HepG2 (cell line): Measurements from ENCODE around the gene HAUS7. TPM values are rescaled to one million over a fixed set of nuclear protein-coding genes. Genes with fewer than 3 reads are reported as not detected.

Experiments
- ATAC-seq: fragments of 200-7000 bp; cut with Tn5 transposase; 3 replicates; pipeline ENCODE4 v1.9.1; 2020; ENCODE audit warnings: mild to moderate bottlenecking, moderate library complexity
- BruUV-seq: library from RNA; stranded (reverse); fragments of 400-500 nt; replicated peaks from 2 replicates; lab custom pipeline; 2021; lab: Mats Ljungman, UMichigan
- CTCF ChIA-PET: fragments of 300-600 bp; formaldehyde crosslinking; extraction: SDS; loops from one replicate; lab custom pipeline; 2021; ENCODE audit warnings: low total read pairs, inconsistent platforms, low intra/inter-chr PET ratio; lab: Yijun Ruan, JAX
- POLR2A ChIA-PET: fragments of 350-600 bp; sonication (Branson Sonifier 250); formaldehyde crosslinking; loops from one replicate; lab custom pipeline; 2020; ENCODE audit warnings: antibody characterized with exemption, inconsistent platforms; lab: Yijun Ruan, JAX
- DNase-seq: peaks from one replicate; pipeline ENCODE4 v3.0.0-alpha.2; 2015; ENCODE audit warnings: low spot score
- FAIRE-seq: peaks from 3 replicates; lab custom pipeline; 2011; peaks lifted over from hg19 to GRCh38; lab: Jason Lieb, UNC
- H2AFZ ChIP-seq: one replicate; pipeline ENCODE4 v1.6.1; 2011; ENCODE audit warnings: low read length, inconsistent platforms
- H3K27ac ChIP-seq: fragments of 300-600 bp; 3 replicates; pipeline ENCODE4 v1.8.0; 2011; ENCODE audit warnings: mixed run types, mild to moderate bottlenecking, mixed read lengths, low read length, inconsistent platforms; ENCODE audit not compliant: insufficient read depth; ENCODE audit errors: extremely low read length
- H3K27me3 ChIP-seq, 2 experiments: fragments of 200-600 bp in 1 of 2; 2 replicates in 1 of 2; 3 replicates in 1 of 2; pipeline versions ENCODE4 v1.6.0 to v1.8.0; 2011; ENCODE audit warnings: low read length in 2 of 2, mild to moderate bottlenecking in 2 of 2, moderate library complexity in 2 of 2, inconsistent platforms in 1 of 2; ENCODE audit not compliant: insufficient read depth in 2 of 2, control insufficient read depth in 1 of 2
- H3K36me3 ChIP-seq, 2 experiments: fragments of 200-600 bp in 1 of 2; replicated peaks in 1 of 2; 2 replicates in 1 of 2; 3 replicates in 1 of 2; pipeline versions ENCODE4 v1.5.1 to v1.8.0; 2011; ENCODE audit warnings: low read length in 2 of 2, inconsistent platforms in 1 of 2; ENCODE audit not compliant: insufficient read depth in 2 of 2, control insufficient read depth in 1 of 2
- H3K4me1 ChIP-seq: 2 replicates; pipeline ENCODE4 v1.5.1; 2012; ENCODE audit warnings: low read length, inconsistent platforms; ENCODE audit not compliant: insufficient read depth
- H3K4me2 ChIP-seq: 2 replicates; pipeline ENCODE4 v1.6.0; 2011; ENCODE audit warnings: low read depth, low read length, inconsistent platforms
- H3K4me3 ChIP-seq, 3 experiments: fragments of 200-600 bp in 1 of 3; sonication (generic), shearing (Covaris generic) in 1 of 3; replicated peaks in 1 of 3; 2 replicates each; pipeline ENCODE4 v1.5.1; 2011 to 2016; ENCODE audit warnings: low read length in 3 of 3, inconsistent platforms in 2 of 3, low read depth in 2 of 3, mild to moderate bottlenecking in 2 of 3, control low read depth in 1 of 3, mixed read lengths in 1 of 3; ENCODE audit not compliant: insufficient read depth in 1 of 3
- H3K79me2 ChIP-seq: one replicate; pipeline ENCODE4 v1.6.1; 2011; ENCODE audit warnings: low read length, inconsistent platforms; ENCODE audit not compliant: insufficient read depth
- H3K9ac ChIP-seq: 2 replicates; pipeline ENCODE4 v1.6.0; 2011; ENCODE audit warnings: mild to moderate bottlenecking, low read depth, low read length, inconsistent platforms; ENCODE audit not compliant: insufficient read depth
- H3K9me3 ChIP-seq: 2 replicates; pipeline ENCODE4 v1.5.1; 2012; ENCODE audit warnings: mild to moderate bottlenecking, low read length
- H4K20me1 ChIP-seq: 2 replicates; pipeline ENCODE4 v1.6.0; 2011; ENCODE audit warnings: inconsistent platforms, mild to moderate bottlenecking, low read length, moderate library complexity; ENCODE audit not compliant: insufficient read depth
- BRCA1 ChIP-seq: sonication (generic); formaldehyde crosslinking; IDR thresholded peaks from 2 replicates; pipeline ENCODE4 v1.4.0; 2020; ENCODE audit warnings: missing genetic modification reagents
- DMAP1 ChIP-seq: IDR thresholded peaks from 2 replicates; pipeline ENCODE4 v1.6.1; 2016
- HNRNPK ChIP-seq: fragments of 200-400 bp; formaldehyde crosslinking; IDR thresholded peaks from 2 replicates; pipeline ENCODE4 v1.6.1; 2018; ENCODE audit warnings: low read length, low read depth, moderate library complexity, mild to moderate bottlenecking; ENCODE audit not compliant: poor library complexity, severe bottlenecking
- PRMT3 ChIP-seq: sonication (generic); formaldehyde crosslinking; IDR thresholded peaks from 2 replicates; pipeline ENCODE4 v1.8.1; 2022; ENCODE audit warnings: low read depth, mild to moderate bottlenecking, moderate library complexity, missing genetic modification reagents, borderline replicate concordance
- RARA ChIP-seq: IDR thresholded peaks from 2 replicates; pipeline ENCODE4 v1.6.1; 2016; ENCODE audit warnings: missing genetic modification reagents, missing compliant biosample characterization
- ZNF101 ChIP-seq: sonication (generic); formaldehyde crosslinking; IDR thresholded peaks from 2 replicates; pipeline ENCODE4 v1.4.0; 2020; ENCODE audit warnings: mild to moderate bottlenecking, low read depth, missing genetic modification reagents, borderline replicate concordance
- ZNF790 ChIP-seq: sonication (generic); formaldehyde crosslinking; IDR thresholded peaks from 2 replicates; pipeline ENCODE4 v1.8.0; 2022; ENCODE audit warnings: missing genetic modification reagents, mild to moderate bottlenecking, borderline replicate concordance
- ZNF83 ChIP-seq: sonication (generic); formaldehyde crosslinking; IDR thresholded peaks from 2 replicates; pipeline ENCODE4 v1.4.0; 2020; ENCODE audit warnings: missing genetic modification reagents, mild to moderate bottlenecking, borderline replicate concordance
- ZZZ3 ChIP-seq: sonication (generic); formaldehyde crosslinking; IDR thresholded peaks from 2 replicates; pipeline ENCODE4 v1.4.0; 2020; ENCODE audit warnings: missing genetic modification reagents, mild to moderate bottlenecking, borderline replicate concordance
- WGBS: methylation state at CpG from one replicate; pipeline ENCODE4 v1.1.6; 2017; ENCODE audit warnings: low lambda C conversion rate; 5-methylcytosine and 5-hydroxymethylcytosine counted together
- in situ Hi-C: cut with HindIII; loops from 2 replicates; pipeline ENCODE4 v1.10.0; 2017; ENCODE audit warnings: low pct_unique_long_range_greater_than_20kb; ENCODE audit not compliant: extremely low pct_ligation_motif_present
- intact Hi-C: fragments of 100-400 bp; cut with micrococcal nuclease; formaldehyde crosslinking; loops from one replicate; pipeline ENCODE4 v1.10.0; 2022; ENCODE audit not compliant: unreplicated experiment
- polyA plus RNA-seq, 8 experiments: library from polyadenylated mRNA; depleted of rRNA in 3 of 8; stranded (reverse) in 7 of 8; unstranded in 1 of 8; fragments of >200 nt; fragmentation: Illumina TruSeq in 4 of 8; extraction: Trizol in 4 of 8; gene quantifications; 2 replicates each; pipeline versions ENCODE4 v1.2.1 to v1.2.3, GENCODE V29; 2011 to 2016; ENCODE audit warnings: low read depth in 4 of 8, missing spikeins in 1 of 8, mixed read lengths in 1 of 8; ENCODE audit not compliant: insufficient read depth in 1 of 8
- total RNA-seq, 5 experiments: library from RNA; depleted of rRNA; stranded (reverse); fragments of >200 nt; fragmentation: Illumina TruSeq; extraction: Trizol; gene quantifications; 2 replicates each; pipeline ENCODE4 v1.2.3, GENCODE V29; 2016; ENCODE audit warnings: low read depth in 1 of 5
- TF ChIP-seq, protein P1 (sequence below): sonication (generic); formaldehyde crosslinking; IDR thresholded peaks from 2 replicates; pipeline ENCODE4 v1.5.0; 2020; ENCODE audit warnings: mild to moderate bottlenecking, missing genetic modification reagents, moderate library complexity
- TF ChIP-seq, protein P2 (sequence below): sonication (generic); formaldehyde crosslinking; IDR thresholded peaks from 2 replicates; pipeline ENCODE4 v1.8.1; 2023; ENCODE audit warnings: mild to moderate bottlenecking, missing genetic modification reagents
- TF ChIP-seq, protein P3 (sequence below): IDR thresholded peaks from 2 replicates; pipeline ENCODE4 v1.4.0; 2020; ENCODE audit warnings: mild to moderate bottlenecking, missing genetic modification reagents

HAUS7 gene
- total and polyA plus RNA-seq, 2 of the 13 experiments (the other 11 are each of a cell fraction or from before 2014, with no cell fraction given): 10.9 to 42.4 TPM

DNA sequence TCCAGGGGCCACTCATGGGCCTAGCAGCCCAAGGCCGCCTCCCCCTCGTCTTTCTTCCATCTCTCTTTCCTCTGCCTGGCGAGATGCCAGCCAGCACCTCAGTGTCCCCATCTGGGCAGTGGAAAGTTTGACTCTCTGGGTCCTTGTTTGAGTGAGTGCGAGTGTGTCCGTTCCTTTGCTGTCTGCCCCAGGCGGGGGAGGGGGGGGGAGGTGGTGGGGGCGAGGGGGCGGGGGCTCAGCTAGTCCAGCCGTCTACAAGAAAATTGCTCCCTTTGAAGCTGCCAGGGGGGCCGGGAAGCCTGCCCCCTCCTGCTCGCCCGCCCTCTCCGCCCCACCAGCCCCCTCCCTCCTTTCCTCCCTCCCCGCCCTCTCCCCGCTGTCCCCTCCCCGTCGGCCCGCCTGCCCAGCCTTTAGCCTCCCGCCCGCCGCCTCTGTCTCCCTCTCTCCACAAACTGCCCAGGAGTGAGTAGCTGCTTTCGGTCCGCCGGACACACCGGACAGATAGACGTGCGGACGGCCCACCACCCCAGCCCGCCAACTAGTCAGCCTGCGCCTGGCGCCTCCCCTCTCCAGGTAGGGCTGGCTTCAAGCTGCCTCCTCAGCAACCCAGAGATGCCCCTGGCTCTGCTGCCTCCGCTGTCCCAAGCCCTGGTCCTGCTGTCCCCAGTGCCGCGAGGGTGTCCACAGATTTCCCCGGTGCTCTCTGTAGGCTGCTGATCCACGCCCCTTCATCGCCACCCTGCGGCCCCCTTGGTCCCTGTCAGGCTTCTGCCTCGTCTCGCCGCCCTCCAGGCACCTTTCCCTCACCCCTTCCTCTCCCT is 24.4 kb upstream of the HAUS7 start, which contains the start of gene BGN:
Gene BGN (plus strand): TSS at position 440 of the 821 bp plus-strand sequence. CDS start 9,652 bp downstream, outside the sequence.
- Histone ChIP-seq H3K36me3 (no peaks in the 10 kb centered on the region), H3K27ac (no peak within 1 kb of the TSS), H4K20me1 (no peaks in the 10 kb centered on the region), H3K79me2 (no peaks in the 10 kb centered on the region), H3K4me3 (peak within 1 kb of the TSS; percentile 7 to 58 (median 28); a peak in 4 of 6 replicates), H2AFZ (no peak within 1 kb of the TSS), H3K4me2 (peak within 1 kb of the TSS; percentile 69), H3K9ac (no peak within 1 kb of the TSS), H3K27me3 (0 out of 5 replicates have a peak, but pooled peaks cover 1 to 6% of the 10 kb centered on the region in 2 experiments), H3K4me1 (peaks cover 55% of the 10 kb centered on the region), H3K9me3 (no peaks in the 10 kb centered on the region)
- no TSS peak for BruUV-seq
- DNase-seq (peak; percentile 26), ATAC-seq (peak; percentile 69), FAIRE-seq (no peak)
- POLR2A ChIA-PET: interaction anchor here (1.4 kb wide), 1 partner anchor 23 kb away, joined by 4 read pairs; no protein-coding TSS in a partner anchor
- intact Hi-C loops (no loop called here), in situ Hi-C loops (no loop called here)
- 1% methylated on average over 15 of the region's 41 CpGs for WGBS
- CTCF ChIA-PET: interaction anchor here (1.4 to 2.1 kb wide), 2 partner anchors 24 to 34 kb away, joined by 6 to 10 read pairs; no protein-coding TSS in a partner anchor
- no peak for TF ChIP-seq PRMT3 (CRISPR knock-in tag)
- no peak for TF ChIP-seq ZNF83
- TF ChIP-seq, protein P1, sequence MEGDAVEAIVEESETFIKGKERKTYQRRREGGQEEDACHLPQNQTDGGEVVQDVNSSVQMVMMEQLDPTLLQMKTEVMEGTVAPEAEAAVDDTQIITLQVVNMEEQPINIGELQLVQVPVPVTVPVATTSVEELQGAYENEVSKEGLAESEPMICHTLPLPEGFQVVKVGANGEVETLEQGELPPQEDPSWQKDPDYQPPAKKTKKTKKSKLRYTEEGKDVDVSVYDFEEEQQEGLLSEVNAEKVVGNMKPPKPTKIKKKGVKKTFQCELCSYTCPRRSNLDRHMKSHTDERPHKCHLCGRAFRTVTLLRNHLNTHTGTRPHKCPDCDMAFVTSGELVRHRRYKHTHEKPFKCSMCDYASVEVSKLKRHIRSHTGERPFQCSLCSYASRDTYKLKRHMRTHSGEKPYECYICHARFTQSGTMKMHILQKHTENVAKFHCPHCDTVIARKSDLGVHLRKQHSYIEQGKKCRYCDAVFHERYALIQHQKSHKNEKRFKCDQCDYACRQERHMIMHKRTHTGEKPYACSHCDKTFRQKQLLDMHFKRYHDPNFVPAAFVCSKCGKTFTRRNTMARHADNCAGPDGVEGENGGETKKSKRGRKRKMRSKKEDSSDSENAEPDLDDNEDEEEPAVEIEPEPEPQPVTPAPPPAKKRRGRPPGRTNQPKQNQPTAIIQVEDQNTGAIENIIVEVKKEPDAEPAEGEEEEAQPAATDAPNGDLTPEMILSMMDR (CRISPR knock-in tag): peak; percentile 79
- TF ChIP-seq, protein P2, sequence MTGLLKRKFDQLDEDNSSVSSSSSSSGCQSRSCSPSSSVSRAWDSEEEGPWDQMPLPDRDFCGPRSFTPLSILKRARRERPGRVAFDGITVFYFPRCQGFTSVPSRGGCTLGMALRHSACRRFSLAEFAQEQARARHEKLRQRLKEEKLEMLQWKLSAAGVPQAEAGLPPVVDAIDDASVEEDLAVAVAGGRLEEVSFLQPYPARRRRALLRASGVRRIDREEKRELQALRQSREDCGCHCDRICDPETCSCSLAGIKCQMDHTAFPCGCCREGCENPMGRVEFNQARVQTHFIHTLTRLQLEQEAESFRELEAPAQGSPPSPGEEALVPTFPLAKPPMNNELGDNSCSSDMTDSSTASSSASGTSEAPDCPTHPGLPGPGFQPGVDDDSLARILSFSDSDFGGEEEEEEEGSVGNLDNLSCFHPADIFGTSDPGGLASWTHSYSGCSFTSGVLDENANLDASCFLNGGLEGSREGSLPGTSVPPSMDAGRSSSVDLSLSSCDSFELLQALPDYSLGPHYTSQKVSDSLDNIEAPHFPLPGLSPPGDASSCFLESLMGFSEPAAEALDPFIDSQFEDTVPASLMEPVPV (CRISPR knock-in tag): no peak
- no peak for TF ChIP-seq BRCA1 (CRISPR knock-in tag)
- TF ChIP-seq ZNF790 (CRISPR knock-in tag): no peak
- TF ChIP-seq DMAP1: no peak
- peak; percentile 11 for TF ChIP-seq HNRNPK
- TF ChIP-seq, protein P3, sequence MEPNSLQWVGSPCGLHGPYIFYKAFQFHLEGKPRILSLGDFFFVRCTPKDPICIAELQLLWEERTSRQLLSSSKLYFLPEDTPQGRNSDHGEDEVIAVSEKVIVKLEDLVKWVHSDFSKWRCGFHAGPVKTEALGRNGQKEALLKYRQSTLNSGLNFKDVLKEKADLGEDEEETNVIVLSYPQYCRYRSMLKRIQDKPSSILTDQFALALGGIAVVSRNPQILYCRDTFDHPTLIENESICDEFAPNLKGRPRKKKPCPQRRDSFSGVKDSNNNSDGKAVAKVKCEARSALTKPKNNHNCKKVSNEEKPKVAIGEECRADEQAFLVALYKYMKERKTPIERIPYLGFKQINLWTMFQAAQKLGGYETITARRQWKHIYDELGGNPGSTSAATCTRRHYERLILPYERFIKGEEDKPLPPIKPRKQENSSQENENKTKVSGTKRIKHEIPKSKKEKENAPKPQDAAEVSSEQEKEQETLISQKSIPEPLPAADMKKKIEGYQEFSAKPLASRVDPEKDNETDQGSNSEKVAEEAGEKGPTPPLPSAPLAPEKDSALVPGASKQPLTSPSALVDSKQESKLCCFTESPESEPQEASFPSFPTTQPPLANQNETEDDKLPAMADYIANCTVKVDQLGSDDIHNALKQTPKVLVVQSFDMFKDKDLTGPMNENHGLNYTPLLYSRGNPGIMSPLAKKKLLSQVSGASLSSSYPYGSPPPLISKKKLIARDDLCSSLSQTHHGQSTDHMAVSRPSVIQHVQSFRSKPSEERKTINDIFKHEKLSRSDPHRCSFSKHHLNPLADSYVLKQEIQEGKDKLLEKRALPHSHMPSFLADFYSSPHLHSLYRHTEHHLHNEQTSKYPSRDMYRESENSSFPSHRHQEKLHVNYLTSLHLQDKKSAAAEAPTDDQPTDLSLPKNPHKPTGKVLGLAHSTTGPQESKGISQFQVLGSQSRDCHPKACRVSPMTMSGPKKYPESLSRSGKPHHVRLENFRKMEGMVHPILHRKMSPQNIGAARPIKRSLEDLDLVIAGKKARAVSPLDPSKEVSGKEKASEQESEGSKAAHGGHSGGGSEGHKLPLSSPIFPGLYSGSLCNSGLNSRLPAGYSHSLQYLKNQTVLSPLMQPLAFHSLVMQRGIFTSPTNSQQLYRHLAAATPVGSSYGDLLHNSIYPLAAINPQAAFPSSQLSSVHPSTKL (CRISPR knock-in tag): no peak
- no peak for TF ChIP-seq ZNF101
- no peak for TF ChIP-seq RARA
- TF ChIP-seq ZZZ3 (CRISPR knock-in tag): no peak
